K562 (cell line): Measurements from ENCODE around the gene ZNF628. TPM values are rescaled to one million over a fixed set of nuclear protein-coding genes. Genes with fewer than 3 reads are reported as not detected.
A peak's percentile ranks its signal among the peaks of the same experiment; 100 is the strongest.

Experiments used
- BMI1 ChIP-seq: fragments of 150-350 bp; IDR thresholded peaks from 2 replicates; pipeline ENCODE4 v1.6.1; 2014; ENCODE audit warnings: low read length
- BRCA1 ChIP-seq, 2 experiments: fragments of 450-650 bp in 1 of 2; sonication (generic) in 1 of 2; formaldehyde crosslinking in 1 of 2; IDR thresholded peaks; 2 replicates each; pipeline versions ENCODE4 v1.5.0 to v1.6.1; 2017 to 2020; ENCODE audit warnings: mild to moderate bottlenecking in 1 of 2, missing genetic modification reagents in 1 of 2
- CHCHD3 ChIP-seq: fragments of 250-450 bp; sonication (Bioruptor Pico); IDR thresholded peaks from 2 replicates; pipeline ENCODE4 v2.1.2; 2022; ENCODE audit warnings: mild to moderate bottlenecking
- CREB1 ChIP-seq, 2 experiments: sonication (generic) in 1 of 2; formaldehyde crosslinking in 1 of 2; IDR thresholded peaks; 2 replicates each; pipeline versions ENCODE4 v1.6.1 to v1.8.0; 2012 to 2022; ENCODE audit warnings: inconsistent platforms in 1 of 2, mild to moderate bottlenecking in 1 of 2, missing genetic modification reagents in 1 of 2, moderate library complexity in 1 of 2
- E2F3 ChIP-seq: fragments of 250-450 bp; sonication (Bioruptor Pico); IDR thresholded peaks from 2 replicates; pipeline ENCODE4 v1.4.0; 2020; ENCODE audit warnings: mild to moderate bottlenecking
- ETV5 ChIP-seq: sonication (generic); formaldehyde crosslinking; IDR thresholded peaks from 2 replicates; pipeline ENCODE4 v1.4.0; 2020; ENCODE audit warnings: low read depth, mild to moderate bottlenecking, missing genetic modification reagents
- FIP1L1 ChIP-seq: fragments of 200-400 bp; formaldehyde crosslinking; IDR thresholded peaks from 2 replicates; pipeline ENCODE4 v1.6.1; 2018; ENCODE audit warnings: mild to moderate bottlenecking, low read depth, low read length; ENCODE audit not compliant: poor library complexity, severe bottlenecking
- FOS ChIP-seq: IDR thresholded peaks from 3 replicates; pipeline ENCODE4 v1.6.1; 2011; ENCODE audit not compliant: insufficient read length; ENCODE audit errors: extremely low read depth
- FOXK1 ChIP-seq: sonication (generic); formaldehyde crosslinking; IDR thresholded peaks from 2 replicates; pipeline ENCODE4 v1.8.0; 2022; ENCODE audit warnings: missing genetic modification reagents, mild to moderate bottlenecking, borderline replicate concordance
- HNRNPLL ChIP-seq: fragments of 200-400 bp; formaldehyde crosslinking; IDR thresholded peaks from 2 replicates; pipeline ENCODE4 v1.6.1; 2017; ENCODE audit warnings: low read length, low read depth, mild to moderate bottlenecking; ENCODE audit not compliant: poor library complexity, severe bottlenecking
- MBD2 ChIP-seq: sonication (generic); IDR thresholded peaks from 2 replicates; pipeline ENCODE4 v1.6.1; 2016; ENCODE audit warnings: low read depth, borderline replicate concordance
- MYNN ChIP-seq, 2 experiments: sonication (generic); formaldehyde crosslinking in 1 of 2; IDR thresholded peaks; 2 replicates each; pipeline versions ENCODE4 v1.5.0 to v1.6.1; 2016 to 2020; ENCODE audit warnings: antibody characterized with exemption in 1 of 2, missing genetic modification reagents in 1 of 2
- PCBP2 ChIP-seq: fragments of 200-400 bp; formaldehyde crosslinking; IDR thresholded peaks from 2 replicates; pipeline ENCODE4 v1.6.1; 2018; ENCODE audit warnings: low read length, low read depth, mild to moderate bottlenecking, moderate library complexity; ENCODE audit not compliant: poor library complexity, severe bottlenecking
- POLR2H ChIP-seq: IDR thresholded peaks from 2 replicates; pipeline ENCODE4 v1.6.1; 2016; ENCODE audit warnings: missing genetic modification characterization, low read depth, mild to moderate bottlenecking, control low read depth, missing compliant biosample characterization, moderate library complexity
- POU5F1 ChIP-seq: fragments of 150-350 bp; IDR thresholded peaks from 2 replicates; pipeline ENCODE4 v1.6.1; 2014; ENCODE audit warnings: borderline replicate concordance, low read length, low read depth, mild to moderate bottlenecking; ENCODE audit not compliant: partially characterized antibody
- SIN3B ChIP-seq: fragments of 450-650 bp; IDR thresholded peaks from 2 replicates; pipeline ENCODE4 v1.6.1; 2017; ENCODE audit warnings: low read depth, mild to moderate bottlenecking, moderate library complexity
- SIRT6 ChIP-seq: IDR thresholded peaks from one replicate; pipeline ENCODE4 v1.6.1; 2012; ENCODE audit warnings: low read depth, mild to moderate bottlenecking, control low read depth, inconsistent platforms, low read length, moderate library complexity
- SUPT5H ChIP-seq: fragments of 450-650 bp; IDR thresholded peaks from 2 replicates; pipeline ENCODE4 v1.6.1; 2016
- TAF7 ChIP-seq: fragments of 450-650 bp; IDR thresholded peaks from 2 replicates; pipeline ENCODE4 v1.6.1; 2016; ENCODE audit warnings: missing genetic modification characterization, missing compliant biosample characterization
- TSC22D4 ChIP-seq: fragments of 450-650 bp; IDR thresholded peaks from 2 replicates; pipeline ENCODE4 v1.6.1; 2016; ENCODE audit warnings: missing genetic modification characterization, missing biosample characterization, control low read depth
- ZC3H11A ChIP-seq: IDR thresholded peaks from 2 replicates; pipeline ENCODE4 v1.6.1; 2012; ENCODE audit warnings: low read depth, low read length, improper control_type of control experiment
- ZNF316 ChIP-seq: fragments of 450-650 bp; IDR thresholded peaks from 2 replicates; pipeline ENCODE4 v1.6.1; 2016
- polyA plus RNA-seq, 8 experiments: library from polyadenylated mRNA; depleted of rRNA in 4 of 8; stranded (reverse) in 5 of 8; unstranded in 3 of 8; fragments of >200 nt; fragmentation: Nextera tagmentation in 2 of 8; fragmentation: Illumina TruSeq in 1 of 8; extraction: Ambion mirVana in 2 of 8; extraction: Trizol in 1 of 8; gene quantifications; 2 replicates each; pipeline versions ENCODE4 v1.2.1 to v1.2.3, GENCODE V29; 2011 to 2014; ENCODE audit warnings: inconsistent platforms in 1 of 8, missing spikeins in 1 of 8
- total RNA-seq, 7 experiments: library from RNA; depleted of rRNA in 6 of 7; stranded (reverse); fragments of >200 nt in 6 of 7; fragmentation: Illumina TruSeq in 2 of 7; extraction: Trizol in 2 of 7; gene quantifications; 2 replicates each; pipeline versions ENCODE4 v1.2.1 to v1.2.3, GENCODE V29; 2011 to 2021; ENCODE audit warnings: low replicate concordance in 1 of 7
- TF ChIP-seq, protein P1 (sequence below): fragments of 200-800 bp; sonication (Bioruptor generic); IDR thresholded peaks from 2 replicates; pipeline ENCODE4 v1.6.1; 2017; ENCODE audit warnings: missing genetic modification characterization, missing compliant biosample characterization
- TF ChIP-seq, protein P2 (sequence below): fragments of 250-450 bp; sonication (Bioruptor Pico); IDR thresholded peaks from 2 replicates; pipeline ENCODE4 v1.8.0; 2021; ENCODE audit warnings: moderate library complexity, mild to moderate bottlenecking, inconsistent platforms
- TF ChIP-seq, protein P3 (sequence below): fragments of 450-650 bp; IDR thresholded peaks from 2 replicates; pipeline ENCODE4 v1.7.1; 2018; ENCODE audit warnings: mild to moderate bottlenecking, low read depth; ENCODE audit not compliant: partially characterized antibody

The ZNF628 gene
- total and polyA plus RNA-seq, 9 of the 15 experiments (the other 6 are each of a cell fraction or from before 2014, with no cell fraction given): 0.13 to 13.6 (median 2.2) TPM; not detected in 3

DNA sequence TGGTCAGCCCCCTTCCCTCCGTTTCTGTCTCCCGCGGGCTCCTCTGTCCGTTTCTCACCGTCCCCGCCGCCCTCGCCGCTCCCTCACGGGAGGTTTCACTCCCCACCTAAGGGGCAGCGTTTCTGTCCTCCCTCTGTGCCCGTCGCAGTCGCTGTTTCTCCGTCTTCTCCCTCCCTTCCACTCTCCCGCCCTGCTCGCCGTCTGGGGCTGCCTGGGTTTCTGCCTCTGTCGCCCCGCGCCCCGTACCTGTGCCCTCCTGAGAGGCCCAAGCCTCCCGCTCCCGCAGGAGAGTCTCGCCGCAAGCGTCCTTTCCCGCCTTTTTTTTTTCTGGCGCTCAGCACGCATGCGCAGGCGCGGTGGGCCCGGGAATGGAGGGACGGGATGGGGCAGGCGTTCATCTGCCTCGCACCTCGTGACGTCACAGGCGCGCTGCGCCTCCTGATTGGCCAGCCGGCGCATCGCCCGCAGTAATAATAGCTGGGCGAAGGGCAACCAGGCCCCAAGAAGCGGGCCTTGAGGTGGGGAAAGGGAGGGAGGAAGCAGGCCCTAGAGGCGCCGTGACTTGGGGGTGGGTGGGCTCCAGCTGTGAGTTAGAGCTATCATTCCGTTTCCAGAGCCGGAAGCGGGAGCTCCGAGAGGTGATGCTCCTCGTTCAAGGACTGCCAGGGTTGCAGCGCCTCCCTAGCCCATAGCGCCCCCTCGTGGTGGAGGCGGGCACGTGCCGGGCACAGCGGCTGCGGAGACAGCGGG is 27.3 kb downstream of the ZNF628 start (continued):
- no peak for TF ChIP-seq HNRNPLL
- no peak for TF ChIP-seq BRCA1 (IDR thresholded peaks at IDR 0.05)
- no peak; the same call in 1 of the 2 replicates for TF ChIP-seq BRCA1 (CRISPR knock-in tag; IDR thresholded peaks at IDR 0.05)
- peak; percentile 98 for TF ChIP-seq E2F3 (CRISPR knock-in tag)
- peak; percentile 79 for TF ChIP-seq ETV5
- TF ChIP-seq TAF7 (tag): peak; percentile 33; the same call in 1 of the 2 replicates
- TF ChIP-seq POLR2H (tag): no peak
- TF ChIP-seq ZNF316: peak; percentile 24; the same call in 1 of the 2 replicates
- TF ChIP-seq MYNN (IDR thresholded peaks at IDR 0.05): no peak
- TF ChIP-seq MYNN (CRISPR knock-in tag; IDR thresholded peaks at IDR 0.05): no peak
- TF ChIP-seq FOS: peak; percentile 85
- peak; percentile 100 for TF ChIP-seq FOXK1 (CRISPR knock-in tag)
- no peak for TF ChIP-seq CHCHD3
- no peak for TF ChIP-seq PCBP2
- no peak for TF ChIP-seq BMI1
- TF ChIP-seq SIN3B: no peak
- TF ChIP-seq, protein P1, sequence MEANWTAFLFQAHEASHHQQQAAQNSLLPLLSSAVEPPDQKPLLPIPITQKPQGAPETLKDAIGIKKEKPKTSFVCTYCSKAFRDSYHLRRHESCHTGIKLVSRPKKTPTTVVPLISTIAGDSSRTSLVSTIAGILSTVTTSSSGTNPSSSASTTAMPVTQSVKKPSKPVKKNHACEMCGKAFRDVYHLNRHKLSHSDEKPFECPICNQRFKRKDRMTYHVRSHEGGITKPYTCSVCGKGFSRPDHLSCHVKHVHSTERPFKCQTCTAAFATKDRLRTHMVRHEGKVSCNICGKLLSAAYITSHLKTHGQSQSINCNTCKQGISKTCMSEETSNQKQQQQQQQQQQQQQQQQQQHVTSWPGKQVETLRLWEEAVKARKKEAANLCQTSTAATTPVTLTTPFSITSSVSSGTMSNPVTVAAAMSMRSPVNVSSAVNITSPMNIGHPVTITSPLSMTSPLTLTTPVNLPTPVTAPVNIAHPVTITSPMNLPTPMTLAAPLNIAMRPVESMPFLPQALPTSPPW (CRISPR knock-in tag): peak; percentile 70
- TF ChIP-seq TSC22D4 (tag): no peak
- peak; percentile 94 for TF ChIP-seq CREB1 (IDR thresholded peaks at IDR 0.05)
- peak; percentile 99 for TF ChIP-seq CREB1 (CRISPR knock-in tag; IDR thresholded peaks at IDR 0.05)
- TF ChIP-seq POU5F1: no peak
- no peak for TF ChIP-seq SUPT5H
- no peak for TF ChIP-seq SIRT6
- TF ChIP-seq, protein P2, sequence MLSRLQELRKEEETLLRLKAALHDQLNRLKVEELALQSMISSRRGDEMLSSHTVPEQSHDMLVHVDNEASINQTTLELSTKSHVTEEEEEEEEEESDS (CRISPR knock-in tag): no peak
- TF ChIP-seq, protein P3, sequence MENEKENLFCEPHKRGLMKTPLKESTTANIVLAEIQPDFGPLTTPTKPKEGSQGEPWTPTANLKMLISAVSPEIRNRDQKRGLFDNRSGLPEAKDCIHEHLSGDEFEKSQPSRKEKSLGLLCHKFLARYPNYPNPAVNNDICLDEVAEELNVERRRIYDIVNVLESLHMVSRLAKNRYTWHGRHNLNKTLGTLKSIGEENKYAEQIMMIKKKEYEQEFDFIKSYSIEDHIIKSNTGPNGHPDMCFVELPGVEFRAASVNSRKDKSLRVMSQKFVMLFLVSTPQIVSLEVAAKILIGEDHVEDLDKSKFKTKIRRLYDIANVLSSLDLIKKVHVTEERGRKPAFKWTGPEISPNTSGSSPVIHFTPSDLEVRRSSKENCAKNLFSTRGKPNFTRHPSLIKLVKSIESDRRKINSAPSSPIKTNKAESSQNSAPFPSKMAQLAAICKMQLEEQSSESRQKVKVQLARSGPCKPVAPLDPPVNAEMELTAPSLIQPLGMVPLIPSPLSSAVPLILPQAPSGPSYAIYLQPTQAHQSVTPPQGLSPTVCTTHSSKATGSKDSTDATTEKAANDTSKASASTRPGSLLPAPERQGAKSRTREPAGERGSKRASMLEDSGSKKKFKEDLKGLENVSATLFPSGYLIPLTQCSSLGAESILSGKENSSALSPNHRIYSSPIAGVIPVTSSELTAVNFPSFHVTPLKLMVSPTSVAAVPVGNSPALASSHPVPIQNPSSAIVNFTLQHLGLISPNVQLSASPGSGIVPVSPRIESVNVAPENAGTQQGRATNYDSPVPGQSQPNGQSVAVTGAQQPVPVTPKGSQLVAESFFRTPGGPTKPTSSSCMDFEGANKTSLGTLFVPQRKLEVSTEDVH: peak; percentile 97
- TF ChIP-seq MBD2: peak; percentile 42; the same call in 1 of the 2 replicates
- peak; percentile 66 for TF ChIP-seq FIP1L1
- TF ChIP-seq ZC3H11A: no peak
